Activated CD8-positive, alpha-beta T cell treated with anti-CD3 and anti-CD28 coated beads for 36 hours (primary cell): Measurements from ENCODE around the gene NFIL3. TPM values are rescaled to one million over a fixed set of nuclear protein-coding genes. Genes with fewer than 3 reads are reported as not detected.
"Not testable (repeated sequence)": the region's sequence is repeated elsewhere in the genome, so short reads cannot be mapped to it uniquely, and the experiment has no call there.

Experiments
- ATAC-seq: fragments of 200-7000 bp; cut with Tn5 transposase; one replicate; pipeline ENCODE4 v1.10.0; 2021; ENCODE audit warnings: mild to moderate bottlenecking, moderate library complexity
- CTCF ChIA-PET: fragments of 350-600 bp; sonication (Branson Sonifier 250); formaldehyde crosslinking; loops from one replicate; lab custom pipeline; 2021; ENCODE audit warnings: antibody characterized with exemption; lab: Charles Lee
- POLR2A ChIA-PET: fragments of 350-600 bp; sonication (Branson Sonifier 250); formaldehyde crosslinking; loops from one replicate; lab custom pipeline; 2021; ENCODE audit warnings: antibody characterized with exemption; lab: Charles Lee
- DNase-seq: peaks from one replicate; pipeline ENCODE4 v3.0.0-alpha.2; 2020
- H3K27ac Mint-ChIP-seq: one replicate; pipeline ENCODE4 v1.8.0; 2021; ENCODE audit warnings: mild to moderate bottlenecking, mixed read lengths
- H3K27me3 Mint-ChIP-seq: one replicate; pipeline ENCODE4 v1.8.0; 2021; ENCODE audit warnings: mixed read lengths
- H3K36me3 Mint-ChIP-seq: one replicate; pipeline ENCODE4 v1.8.0; 2021; ENCODE audit warnings: low read depth, mixed read lengths
- H3K4me1 Mint-ChIP-seq: one replicate; pipeline ENCODE4 v1.8.0; 2021; ENCODE audit warnings: low read depth, mixed read lengths
- H3K4me3 Mint-ChIP-seq: one replicate; pipeline ENCODE4 v1.8.0; 2021; ENCODE audit warnings: mild to moderate bottlenecking, moderate library complexity, mixed read lengths
- H3K9me3 Mint-ChIP-seq: one replicate; pipeline ENCODE4 v1.8.0; 2021; ENCODE audit warnings: mixed read lengths
- intact Hi-C: fragments of 100-400 bp; cut with micrococcal nuclease; formaldehyde crosslinking; loops from one replicate; pipeline ENCODE4 v1.10.0; 2022
- total RNA-seq, 2 experiments: library from RNA; stranded (reverse); gene quantifications; one replicate each; pipeline ENCODE4 v1.2.3, GENCODE V29; 2021
- TF ChIP-seq, protein P1 (sequence below): fragments of 200-600 bp; IDR thresholded peaks from one replicate; pipeline ENCODE4 v1.8.0; 2022; ENCODE audit warnings: antibody characterized with exemption, mild to moderate bottlenecking

NFIL3 gene
- total RNA-seq, result 10 to 100 TPM; 76.2 to 78.3 TPM

DNA sequence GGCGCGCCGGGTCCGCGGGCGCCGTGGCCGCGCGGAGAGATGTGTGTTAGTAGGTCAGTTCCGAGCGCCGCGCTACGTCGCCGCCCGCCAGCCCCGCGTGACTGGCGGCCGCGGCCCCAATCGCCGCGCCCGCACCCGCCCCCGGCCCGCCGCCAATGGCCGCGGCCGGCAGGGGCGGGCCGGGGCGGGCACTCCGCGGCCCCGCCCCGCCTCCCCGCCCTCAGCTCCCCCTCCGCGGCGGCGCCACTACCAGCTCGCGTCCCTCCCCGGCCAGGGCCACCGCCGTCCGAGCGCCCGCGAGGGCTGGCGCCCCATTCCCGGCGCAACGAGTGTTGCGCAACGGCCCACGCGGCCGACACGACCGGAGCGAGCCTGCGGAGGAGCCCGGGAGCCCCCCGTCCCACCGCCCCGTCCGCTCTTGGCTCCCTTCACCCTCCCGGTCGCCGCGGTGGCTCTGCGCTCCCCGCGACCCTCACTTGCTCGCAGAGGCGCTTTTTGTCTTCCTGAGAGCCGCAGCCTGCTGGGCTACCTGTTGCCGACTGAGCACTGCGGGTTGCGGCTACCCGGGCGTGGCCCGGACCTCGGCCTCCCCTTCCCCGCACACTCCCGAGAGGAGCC, at the start of gene NFIL3:
NFIL3 (minus strand) TSS at position 48 of the 618 bp plus-strand sequence. CDS start 13,098 bp downstream, outside the sequence.
- Mint-ChIP-seq H3K27ac (peak within 1 kb of the TSS; percentile 90), H3K4me1 (peaks cover 60% of the 10 kb centered on the region), H3K4me3 (peak within 1 kb of the TSS; percentile 99), H3K36me3 (peaks cover 32% of the 10 kb centered on the region), H3K9me3 (no peaks in the 10 kb centered on the region), H3K27me3 (peaks cover 7% of the 10 kb centered on the region)
- ChIA-PET CTCF (interaction anchor here (0.6 to 6.7 kb wide), 7 partner anchors 9 to 509 kb away, joined by 3 to 60 read pairs (median 4); partner anchors contain the start of gene AUH), POLR2A (interaction anchor here (1.0 to 4.8 kb wide), 14 partner anchors 65 to 324 kb away, joined by 3 to 32 read pairs (median 5); no protein-coding TSS in a partner anchor)
- TF ChIP-seq, protein P1, sequence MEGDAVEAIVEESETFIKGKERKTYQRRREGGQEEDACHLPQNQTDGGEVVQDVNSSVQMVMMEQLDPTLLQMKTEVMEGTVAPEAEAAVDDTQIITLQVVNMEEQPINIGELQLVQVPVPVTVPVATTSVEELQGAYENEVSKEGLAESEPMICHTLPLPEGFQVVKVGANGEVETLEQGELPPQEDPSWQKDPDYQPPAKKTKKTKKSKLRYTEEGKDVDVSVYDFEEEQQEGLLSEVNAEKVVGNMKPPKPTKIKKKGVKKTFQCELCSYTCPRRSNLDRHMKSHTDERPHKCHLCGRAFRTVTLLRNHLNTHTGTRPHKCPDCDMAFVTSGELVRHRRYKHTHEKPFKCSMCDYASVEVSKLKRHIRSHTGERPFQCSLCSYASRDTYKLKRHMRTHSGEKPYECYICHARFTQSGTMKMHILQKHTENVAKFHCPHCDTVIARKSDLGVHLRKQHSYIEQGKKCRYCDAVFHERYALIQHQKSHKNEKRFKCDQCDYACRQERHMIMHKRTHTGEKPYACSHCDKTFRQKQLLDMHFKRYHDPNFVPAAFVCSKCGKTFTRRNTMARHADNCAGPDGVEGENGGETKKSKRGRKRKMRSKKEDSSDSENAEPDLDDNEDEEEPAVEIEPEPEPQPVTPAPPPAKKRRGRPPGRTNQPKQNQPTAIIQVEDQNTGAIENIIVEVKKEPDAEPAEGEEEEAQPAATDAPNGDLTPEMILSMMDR, result no peak
- intact Hi-C loops, result loop anchor here (5.0 kb wide), 1 partner anchor 217 kb away; no protein-coding TSS in a partner anchor
- DNase-seq, result peak; percentile 75
- peak; percentile 72 for ATAC-seq

GRCh38 chr9:91471524-91471923, 47.9 kb upstream of the NFIL3 start:
- intact Hi-C loops, CTCF ChIA-PET, POLR2A ChIA-PET, DNase-seq, H3K36me3 Mint-ChIP-seq, H3K9me3 Mint-ChIP-seq, H3K27ac Mint-ChIP-seq, H3K4me1 Mint-ChIP-seq, ATAC-seq, H3K4me3 Mint-ChIP-seq: not testable (repeated sequence)
- peaks cover 37% of the 10 kb centered on the region for H3K27me3 Mint-ChIP-seq

- H3K4me3 Mint-ChIP-seq, result no peak overlapping the region
- H3K4me1 Mint-ChIP-seq, result no peaks in the 10 kb centered on the region
- DNase-seq, result no peak
- H3K27ac Mint-ChIP-seq, result no peak overlapping the region
- intact Hi-C loops, result no loop called here
- peaks cover 19% of the 10 kb centered on the region for H3K27me3 Mint-ChIP-seq
- H3K36me3 Mint-ChIP-seq, result no peaks in the 10 kb centered on the region
- ChIA-PET CTCF (no interaction called here), POLR2A (interaction anchor here (0.6 kb wide), 1 partner anchor 10 kb away, joined by 3 read pairs; no protein-coding TSS in a partner anchor)
- TF ChIP-seq, protein P1, result no peak
- ATAC-seq, result no peak
- peaks cover 19% of the 10 kb centered on the region for H3K9me3 Mint-ChIP-seq
These were observed 41.8 kb upstream of the NFIL3 start for GRCh38 chr9:91465420-91465819.

- TF ChIP-seq, protein P1, result no peak
- POLR2A ChIA-PET, result no interaction called here
- no peaks in the 10 kb centered on the region for H3K9me3 Mint-ChIP-seq
- ATAC-seq, result no peak
- no peak overlapping the region for H3K27ac Mint-ChIP-seq
- intact Hi-C loops, result no loop called here
- H3K36me3 Mint-ChIP-seq, result no peaks in the 10 kb centered on the region
- H3K4me3 Mint-ChIP-seq, result no peak overlapping the region
- peaks cover 21% of the 10 kb centered on the region for H3K27me3 Mint-ChIP-seq
- CTCF ChIA-PET, result interaction anchor here (0.7 to 1.3 kb wide), 4 partner anchors 22 to 543 kb away, joined by 3 to 4 read pairs (median 4); no protein-coding TSS in a partner anchor
- no peak for DNase-seq
- H3K4me1 Mint-ChIP-seq, result no peaks in the 10 kb centered on the region
These were observed 35.3 kb upstream of the NFIL3 start for GRCh38 chr9:91458906-91459305.

DNA sequence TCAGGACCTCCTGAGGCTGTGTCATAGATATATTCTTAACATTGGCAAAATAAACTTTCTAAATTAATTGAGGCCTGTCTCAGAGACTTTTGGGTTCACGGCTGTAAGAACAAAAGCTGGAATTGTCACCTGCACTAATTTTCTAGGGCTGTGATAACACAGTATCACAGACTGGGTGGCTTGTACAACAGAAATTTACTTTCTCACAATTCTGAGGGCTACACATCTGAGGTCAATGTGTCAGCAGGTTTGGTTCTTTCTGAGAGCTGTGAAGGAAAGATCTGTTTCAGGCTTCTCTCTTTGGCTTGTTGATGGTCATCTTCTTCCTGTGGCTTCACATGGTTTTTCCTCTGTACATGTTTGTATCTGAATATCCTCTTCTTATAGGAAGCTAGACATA, 29.2 kb upstream of the NFIL3 start:
- DNase-seq (no peak), ATAC-seq (no peak)
- POLR2A ChIA-PET, result no interaction called here
- H3K27me3 Mint-ChIP-seq, result peaks cover 14% of the 10 kb centered on the region
- TF ChIP-seq, protein P1, result no peak
- intact Hi-C loops, result no loop called here
- H3K9me3 Mint-ChIP-seq, result no peaks in the 10 kb centered on the region
- H3K36me3 Mint-ChIP-seq, result no peaks in the 10 kb centered on the region
- CTCF ChIA-PET, result no interaction called here
- H3K27ac Mint-ChIP-seq, result no peak overlapping the region
- no peaks in the 10 kb centered on the region for H3K4me1 Mint-ChIP-seq
- no peak overlapping the region for H3K4me3 Mint-ChIP-seq
